Hypothalamus (tissue), 51 donors: ENCODE data around the gene PTPRF.

Experiments used
- DNase-seq, 51 donors: peaks; one replicate each; lab custom pipeline; 2025; lab: John Stamatoyannopoulos, UW

PTPRF gene

GRCh38 chr1:43650310-43651085, 119.8 kb downstream of the PTPRF start:
- peak in 50 of 51 donors; percentile 80 to 99 (median 92) for DNase-seq

DNA sequence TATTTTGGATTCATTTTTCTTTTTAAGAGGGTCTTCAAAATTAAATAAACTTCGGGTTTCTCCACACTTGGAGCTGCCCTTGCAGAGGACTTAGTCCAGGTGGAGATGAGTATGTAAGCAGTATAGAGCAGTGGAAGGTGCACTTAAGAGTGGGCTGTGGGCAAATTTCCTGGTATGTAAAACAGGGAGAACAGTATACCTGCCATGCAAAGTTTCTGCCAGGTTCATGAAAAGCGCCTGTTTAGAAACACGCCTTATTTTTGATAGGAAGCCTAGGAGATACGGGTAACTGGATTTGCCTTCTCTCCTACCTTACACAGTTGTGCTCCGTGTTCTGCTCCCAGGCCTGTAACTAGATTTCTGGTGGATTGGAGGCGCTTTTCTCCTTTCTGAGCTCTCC, 120.5 kb downstream of the PTPRF start:
- no peak for DNase-seq

DNA sequence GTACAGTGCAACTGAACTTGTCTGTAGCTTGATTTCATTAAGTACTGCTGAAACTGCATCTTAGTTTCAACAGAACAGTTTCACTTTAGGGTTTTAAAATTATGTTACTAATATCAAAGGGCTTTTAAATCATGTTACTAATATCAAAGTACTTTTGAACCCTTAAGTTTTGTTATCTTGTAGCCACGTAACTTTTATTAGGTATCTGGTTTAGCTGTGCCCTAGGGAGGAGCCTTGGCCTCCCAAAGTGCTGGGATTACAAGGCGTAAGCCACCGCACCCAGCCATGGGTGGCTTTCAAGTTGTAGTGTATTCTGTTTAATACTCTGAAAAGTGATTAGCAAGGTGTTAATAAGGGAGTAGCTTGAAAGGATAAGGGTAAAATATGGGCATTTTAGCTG, 121.2 kb downstream of the PTPRF start:
- no peak for DNase-seq

DNA sequence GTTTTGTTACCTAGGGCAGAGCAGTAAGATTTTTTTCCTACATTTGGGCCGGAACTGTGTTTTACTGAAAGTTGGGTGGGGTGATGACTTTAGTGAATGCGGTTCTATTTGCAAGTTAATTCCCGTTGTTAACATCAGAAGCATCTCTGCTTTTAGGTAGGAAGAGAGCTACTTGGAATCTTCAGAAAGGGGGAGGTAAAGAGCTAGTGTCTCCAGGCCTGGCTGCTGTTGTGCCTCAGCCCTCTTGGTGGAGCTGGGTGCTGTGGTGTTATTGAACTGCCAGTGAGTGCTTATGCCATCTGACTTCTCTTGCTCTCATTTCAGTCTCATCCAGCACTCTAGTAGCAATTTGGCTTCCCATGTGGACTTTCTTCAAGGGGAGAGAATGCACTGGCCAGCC, 122.7 kb downstream of the PTPRF start:
- peak in 18 of 51 donors; percentile 1 to 43 (median 8) for DNase-seq

DNA sequence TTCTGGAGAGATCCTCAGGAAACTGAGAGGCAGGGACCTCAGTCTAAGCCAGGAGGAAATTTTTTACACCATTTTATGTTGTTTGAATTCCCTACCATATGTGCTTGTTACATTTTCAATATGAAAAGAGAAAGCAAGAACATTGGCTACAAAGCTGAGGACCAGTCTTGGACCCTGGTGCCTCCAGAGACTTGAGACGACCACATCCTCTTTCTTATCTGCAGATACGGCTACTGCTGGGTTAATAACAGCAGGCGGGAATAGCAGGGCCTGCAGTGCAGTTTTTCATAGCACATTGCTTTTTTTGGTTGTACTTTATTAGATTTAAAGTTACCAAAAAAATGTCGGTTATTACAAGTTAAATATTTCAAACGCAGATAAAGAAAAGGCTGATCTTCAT, 123.2 kb downstream of the PTPRF start:
- DNase-seq, result no peak

DNA sequence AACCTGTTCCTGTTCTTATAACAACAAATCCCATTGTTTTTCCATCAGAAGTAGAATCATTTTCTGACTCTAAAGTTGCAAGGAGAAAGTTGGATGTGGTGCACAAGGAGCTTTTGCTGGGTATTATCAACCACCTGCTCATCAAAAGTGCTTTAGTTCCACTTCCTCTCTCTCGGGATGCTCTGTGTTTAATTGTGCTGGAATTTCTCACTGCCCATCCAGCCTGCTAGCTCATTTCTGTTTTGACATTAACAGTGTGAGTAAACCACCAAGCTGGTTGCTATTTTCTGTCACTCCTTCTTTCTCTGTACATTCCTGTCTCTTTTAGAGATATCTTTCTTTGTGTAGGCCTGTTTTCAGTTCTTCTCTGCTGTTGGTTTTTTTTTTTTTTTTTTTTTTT, 125.3 kb downstream of the PTPRF start:
- no peak for DNase-seq

DNA sequence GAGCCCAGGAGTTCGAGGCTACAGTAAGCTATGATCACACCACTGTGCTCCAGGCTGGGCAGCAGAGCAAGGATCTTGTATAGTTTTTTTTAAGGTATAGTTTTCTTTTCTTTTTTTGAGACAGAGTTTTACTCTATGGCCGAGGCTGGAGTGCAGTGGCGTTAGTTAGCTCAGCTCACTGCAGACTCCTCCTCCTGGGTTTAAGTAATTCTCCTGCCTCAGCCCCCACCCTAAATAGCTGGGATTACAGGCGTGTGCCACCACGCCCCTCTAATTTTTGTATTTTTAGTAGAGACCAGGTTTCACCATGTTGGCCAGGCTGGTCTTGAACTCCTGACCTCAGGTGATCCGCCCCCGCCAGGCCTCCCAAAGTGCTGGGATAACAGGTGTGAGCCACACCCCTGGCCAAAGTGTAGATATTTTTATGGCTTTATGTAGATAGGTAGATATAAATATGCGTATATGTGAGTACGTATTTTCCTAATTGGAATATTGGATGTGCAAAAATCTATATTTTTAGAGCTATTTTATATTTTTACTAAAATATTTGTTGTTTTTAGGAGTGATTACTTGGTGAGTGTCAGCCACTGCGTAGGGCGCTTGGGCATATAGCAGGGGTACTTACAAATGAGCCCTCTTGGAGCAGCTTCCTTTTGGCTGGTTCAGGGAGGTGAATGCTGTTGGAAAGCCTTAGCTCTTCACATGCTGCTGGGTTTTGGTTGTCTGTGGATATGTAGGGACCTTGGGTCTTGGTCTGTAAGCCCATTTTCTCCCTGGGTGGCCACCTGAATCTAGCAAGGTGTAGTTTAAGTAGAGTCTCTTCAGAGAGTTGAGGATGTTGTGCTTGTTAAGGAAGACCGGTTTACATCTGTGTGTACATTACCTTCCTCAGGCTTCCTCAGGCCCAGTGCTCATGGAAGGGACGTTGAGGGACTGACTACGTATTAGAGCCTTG, 128.8 kb downstream of the PTPRF start:
- DNase-seq, result no peak

- DNase-seq, result peak in 1 of 51 donors; percentile 37
Observed at GRCh38 chr1:43660355-43660754, 129.7 kb downstream of the PTPRF start.

DNA sequence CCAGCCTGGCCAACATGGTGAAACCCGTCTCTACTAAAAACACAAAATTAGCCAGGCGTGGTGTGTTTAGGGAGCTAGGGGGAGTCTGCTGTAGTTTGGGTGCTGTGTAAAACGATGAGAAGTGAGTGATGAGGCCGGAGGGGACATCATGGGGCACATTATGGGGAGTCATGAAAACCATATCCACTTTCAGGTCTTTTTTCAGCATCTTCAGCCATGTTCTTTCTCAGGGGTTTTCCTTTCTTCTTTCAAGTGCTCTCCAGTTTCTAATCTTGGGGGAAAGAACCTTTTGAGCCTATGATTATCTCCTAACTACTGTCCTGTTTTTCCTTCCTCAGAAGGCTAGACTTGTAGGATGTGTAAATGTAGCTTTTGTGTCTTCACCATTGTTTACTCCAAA, 133.7 kb downstream of the PTPRF start:
- no peak for DNase-seq

- no peak for DNase-seq
Observed at GRCh38 chr1:43666608-43667007, 135.9 kb downstream of the PTPRF start.

DNA sequence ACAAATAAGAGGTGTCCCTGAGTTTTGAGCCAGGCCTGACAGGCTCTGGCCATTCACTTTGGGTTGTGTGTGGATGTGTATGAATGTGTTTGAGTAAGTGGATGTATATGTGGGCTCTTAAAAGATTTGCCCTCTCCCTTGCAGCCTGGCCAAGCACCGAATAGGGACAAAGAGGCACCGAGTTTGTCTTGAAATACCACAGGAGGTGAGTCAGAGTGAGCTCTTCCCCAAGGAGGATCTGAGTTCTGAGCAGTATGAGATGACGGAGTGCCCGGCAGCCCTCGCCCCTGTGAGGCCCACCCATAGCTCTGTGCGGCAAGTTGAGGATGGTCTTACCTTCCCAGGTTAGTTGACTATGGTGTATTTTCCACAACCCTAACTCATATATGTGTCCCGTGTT, 138.3 kb downstream of the PTPRF start:
- no peak for DNase-seq

DNA sequence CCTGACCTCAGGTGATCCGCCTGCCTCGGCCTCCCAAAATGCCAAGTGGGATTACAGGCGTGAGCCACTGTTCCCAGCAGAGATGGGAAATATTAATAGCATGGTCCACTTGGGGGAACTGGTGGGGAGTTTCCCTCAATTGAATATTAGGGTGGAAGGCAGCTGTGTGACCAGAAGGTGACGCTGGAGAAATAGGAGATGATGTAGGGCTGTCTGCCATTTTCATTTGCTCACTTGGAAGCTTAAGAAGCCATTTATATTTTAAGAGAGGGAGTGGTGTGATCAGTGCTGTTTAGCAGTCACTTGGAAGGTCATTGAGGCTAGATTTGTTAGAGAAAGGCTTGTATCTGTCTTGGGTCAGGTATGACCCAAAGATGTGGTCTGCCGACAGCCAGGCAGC, 139.2 kb downstream of the PTPRF start:
- DNase-seq, result no peak

DNA sequence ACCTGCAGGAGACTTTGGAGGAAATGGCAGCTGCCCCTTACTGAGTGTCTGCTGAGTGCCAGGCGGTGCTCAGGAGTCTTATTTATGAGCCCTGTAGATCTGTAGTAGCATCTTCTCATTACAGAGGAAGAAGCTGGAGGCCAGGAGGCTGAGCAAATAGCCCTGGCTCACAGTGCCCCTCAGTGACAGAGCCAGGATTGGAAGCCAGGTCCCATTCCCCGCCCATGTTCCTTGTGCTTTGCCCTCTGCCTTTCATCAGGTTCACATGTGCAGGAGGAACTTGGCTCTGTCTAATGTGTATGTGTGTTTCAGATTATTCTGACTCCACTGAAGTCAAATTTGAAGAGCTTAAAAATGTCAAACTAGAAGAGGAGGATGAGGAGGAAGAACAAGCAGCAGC, 140.5 kb downstream of the PTPRF start:
- DNase-seq, result no peak

DNA sequence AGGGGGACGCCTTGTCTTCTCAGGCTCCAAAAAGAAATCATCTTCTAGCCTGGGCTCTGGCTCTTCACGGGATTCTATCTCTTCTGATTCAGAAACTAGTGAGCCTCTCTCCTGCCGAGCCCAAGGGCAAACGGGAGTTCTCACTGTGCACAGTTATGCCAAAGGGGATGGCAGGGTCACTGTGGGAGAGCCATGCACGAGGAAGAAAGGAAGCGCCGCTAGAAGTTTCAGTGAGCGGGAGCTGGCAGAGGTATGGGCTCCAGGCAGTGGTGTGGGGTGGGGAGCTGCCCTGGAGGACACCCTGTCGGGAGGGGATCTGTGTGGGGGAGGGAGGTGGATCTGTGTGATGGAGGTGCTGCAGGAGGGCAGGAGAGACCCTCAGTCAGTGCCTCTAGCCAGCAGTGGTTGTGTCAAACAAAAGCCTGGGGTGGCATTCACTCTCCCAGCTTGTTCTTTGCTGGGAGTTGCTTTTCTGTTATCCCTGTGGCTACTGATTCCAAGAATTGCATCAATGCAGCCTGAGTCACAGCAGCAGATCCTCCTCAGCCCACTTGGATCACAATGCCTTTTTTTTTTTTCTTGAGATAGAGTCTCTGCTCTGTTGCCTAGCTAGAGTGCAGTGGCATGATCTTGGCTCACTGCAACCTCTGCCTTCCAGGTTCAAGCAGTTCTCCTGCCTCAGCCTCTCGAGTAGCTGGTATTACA, 141.1 kb downstream of the PTPRF start:
- peak in 2 of 51 donors; percentile 7 to 21 for DNase-seq

DNA sequence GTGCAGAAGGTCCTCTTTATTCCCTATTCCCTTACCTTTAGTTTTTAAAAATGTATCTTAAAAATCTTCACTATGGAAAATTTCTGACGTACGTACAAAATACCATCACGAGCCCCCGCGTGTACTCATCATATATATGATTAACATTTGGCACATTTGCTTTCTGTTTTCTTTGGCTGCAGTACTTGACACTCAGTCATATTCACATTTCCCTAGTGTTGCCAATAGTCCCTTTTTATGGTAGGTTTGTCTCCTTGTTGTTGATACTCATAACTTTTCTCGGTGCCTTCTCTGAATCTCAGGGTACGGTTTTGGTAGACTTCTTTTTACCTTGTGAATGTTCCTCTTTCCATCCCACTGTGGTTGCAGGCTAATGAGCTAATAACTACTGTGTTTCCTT, 142.6 kb downstream of the PTPRF start:
- no peak for DNase-seq
